HL-60/S4 treated with retinoic acid at 250 ng/mL for 4 days and 3 days (cell line): ENCODE results near the gene EMD.
"Not testable (repeated sequence)": the region's sequence is repeated elsewhere in the genome, so short reads cannot be mapped to it uniquely, and the experiment has no call there.

ENCODE experiments used
- in situ Hi-C: fragments of 300-500 bp; cut with MboI; formaldehyde crosslinking; loops from 2 replicates; pipeline ENCODE4 v1.7.0; 2022; ENCODE audit warnings: low sequenced_read_pairs

The EMD gene

DNA sequence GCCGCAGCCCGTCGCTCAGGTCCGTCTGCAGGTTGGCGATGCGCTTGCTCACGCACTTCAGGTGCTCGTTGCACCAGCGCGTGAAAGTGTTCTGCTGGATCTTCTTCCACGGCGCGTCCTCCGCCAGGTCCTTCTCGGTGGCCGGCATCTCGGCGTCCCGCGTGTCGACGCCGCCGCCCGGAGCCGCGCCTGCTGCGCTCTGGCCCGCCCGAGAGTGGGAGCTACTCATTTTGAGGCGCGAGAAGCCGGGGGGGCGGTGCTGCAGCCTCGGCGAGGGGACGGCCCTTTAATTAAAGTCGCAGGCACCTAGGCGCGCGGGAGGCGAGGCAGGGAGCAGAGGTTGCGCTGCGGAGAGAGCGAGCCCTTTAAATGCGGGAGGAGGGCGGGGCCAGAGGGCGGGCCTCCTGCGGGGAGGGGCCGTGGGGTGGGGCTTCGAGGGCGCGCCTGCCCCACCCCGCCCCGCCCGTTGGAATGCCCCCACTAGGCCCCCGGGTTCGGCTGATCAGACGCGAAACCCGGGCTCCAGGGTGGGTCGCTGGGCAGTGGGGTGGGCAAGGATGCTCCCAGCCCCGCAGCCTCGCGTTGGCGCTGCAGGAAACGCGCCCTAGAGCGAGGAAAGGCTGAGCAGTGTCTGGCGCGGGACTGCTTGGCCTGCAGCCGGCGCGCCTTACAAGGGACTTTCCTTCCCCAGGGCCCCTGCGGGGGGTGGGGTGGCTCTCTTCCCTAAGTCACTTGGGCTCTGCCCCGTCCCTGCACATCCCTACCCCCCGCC lies 7.9 kb upstream of the EMD start:
- in situ Hi-C loops: no loop called here

- in situ Hi-C loops: no loop called here
These were observed 7.2 kb upstream of the EMD start for GRCh38 chrX:154371789-154372300.

GRCh38 chrX:154372612-154373022 lies 6.5 kb upstream of the EMD start:
- in situ Hi-C loops: no loop called here

DNA sequence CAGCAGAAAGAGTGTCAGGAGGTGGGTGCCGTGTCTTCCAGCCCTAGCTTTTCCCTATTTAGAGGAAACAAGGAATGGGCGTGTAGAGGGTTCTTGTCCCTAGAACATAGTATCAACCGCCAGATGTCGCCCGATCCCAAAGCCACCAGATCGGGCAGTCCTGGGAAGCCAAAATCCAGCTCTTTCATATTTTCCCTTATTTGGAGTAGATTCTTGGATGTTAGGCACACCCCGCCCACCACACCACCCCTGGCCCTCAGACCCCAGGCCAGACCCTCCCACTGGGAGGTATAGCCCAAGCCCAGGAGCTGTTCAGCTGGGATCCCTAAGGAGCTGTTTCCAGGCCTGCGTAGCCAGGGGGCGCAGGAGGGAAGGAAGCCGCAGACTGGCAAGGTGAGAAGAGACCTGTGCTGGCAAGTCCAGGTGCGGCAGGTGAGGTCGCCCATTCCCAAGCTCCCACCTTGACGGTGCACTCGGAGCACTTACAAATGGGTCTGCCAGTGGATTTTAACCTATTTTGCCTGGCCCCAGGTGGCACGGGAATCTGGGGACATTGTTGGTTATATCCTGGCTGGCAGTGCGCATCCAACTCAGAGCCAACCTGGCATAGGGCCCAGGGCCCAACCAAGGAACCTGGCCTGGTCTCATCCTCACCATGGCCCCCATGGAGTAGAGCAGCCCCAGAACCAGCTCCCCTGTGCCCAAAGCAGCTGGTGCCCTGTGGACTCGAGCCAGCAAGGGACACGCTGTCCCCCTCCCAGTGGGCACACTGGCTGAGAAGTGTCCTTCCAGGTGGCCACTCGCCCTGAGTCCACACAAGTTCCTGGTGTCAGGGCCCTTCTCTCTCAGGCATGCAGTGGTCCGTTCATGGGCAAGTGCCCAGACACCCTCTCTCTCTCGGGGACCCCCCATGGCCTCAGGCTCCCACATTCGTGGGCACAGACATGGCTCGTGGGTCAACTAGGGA lies 5.5 kb upstream of the EMD start:
- in situ Hi-C loops: no loop called here

DNA sequence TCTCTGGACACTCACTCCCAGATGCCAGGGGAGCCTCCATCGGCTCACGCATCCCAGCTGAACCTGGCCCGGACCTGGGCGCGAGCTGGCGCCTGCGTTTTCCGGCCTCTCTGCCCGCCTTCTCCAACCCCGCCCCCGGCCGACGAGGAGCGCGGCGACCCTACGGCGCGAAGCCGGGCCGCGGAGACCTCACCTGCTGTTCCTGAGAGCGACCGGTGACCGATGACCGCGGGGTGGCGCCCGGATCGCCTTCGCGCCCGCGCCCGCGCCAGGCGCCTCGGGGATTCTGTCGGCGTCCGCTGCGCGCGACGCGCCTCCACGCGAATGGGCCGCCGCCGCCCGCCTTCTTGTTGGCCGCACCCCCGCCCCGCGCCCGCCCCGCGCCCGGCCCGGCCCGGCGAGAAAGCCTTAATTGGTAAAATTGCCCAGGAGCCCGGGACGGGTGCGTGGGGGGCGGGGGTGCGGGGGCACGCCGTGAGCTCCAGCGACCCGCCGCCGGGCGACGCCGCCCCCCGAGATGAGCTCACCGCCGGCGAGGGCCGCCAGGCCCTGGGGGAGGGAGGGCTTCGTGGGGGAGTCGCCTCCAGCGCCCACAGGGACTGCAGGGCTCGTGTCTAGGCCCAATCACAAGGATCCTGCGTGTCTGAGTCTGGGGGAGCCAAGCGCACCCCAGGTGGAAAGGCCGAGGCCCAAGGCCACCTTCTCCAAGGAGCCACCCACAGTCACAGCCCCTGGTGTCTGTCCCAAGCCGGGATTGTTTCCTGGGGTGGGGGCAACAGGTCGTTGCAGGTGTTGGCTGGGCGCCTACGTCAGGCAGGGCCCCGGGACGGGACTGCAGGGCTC lies 4.6 kb upstream of the EMD start, which contains the start of gene FLNA:
FLNA (minus strand) TSS at position 322 of the 843 bp plus-strand sequence. CDS start 3,389 bp downstream, outside the sequence.
- in situ Hi-C loops: no loop called here

- in situ Hi-C loops: no loop called here
These were observed 4.0 kb upstream of the EMD start for GRCh38 chrX:154375156-154375504.

DNA sequence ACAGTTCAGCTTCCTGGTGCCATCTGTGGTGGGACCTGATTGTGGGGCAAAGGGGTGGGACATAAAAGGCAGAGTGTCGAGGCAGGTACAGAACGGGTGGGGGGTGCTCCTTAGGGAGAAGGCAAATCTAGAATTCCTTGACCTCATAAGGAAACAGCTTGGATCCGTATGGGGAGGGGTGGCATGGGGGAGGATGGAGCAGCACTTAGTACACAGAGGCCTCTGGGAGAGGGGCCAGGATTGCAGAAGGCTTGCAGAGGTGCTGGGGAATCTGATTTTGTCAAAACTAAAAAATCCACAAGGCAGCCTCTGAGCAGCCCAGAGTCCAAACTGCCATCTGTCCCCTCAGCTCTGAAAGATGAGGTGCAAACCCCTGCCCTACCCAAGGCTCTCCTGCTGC lies 2.3 kb upstream of the EMD start:
- in situ Hi-C loops: no loop called here

GRCh38 chrX:154378059-154378798 lies 866 bp upstream of the EMD start:
- in situ Hi-C loops: no loop called here

- in situ Hi-C loops: no loop called here
These were observed 465 bp downstream of the EMD start for GRCh38 chrX:154379569-154379951.

GRCh38 chrX:154380153-154380552 lies 1.1 kb downstream of the EMD start:
- in situ Hi-C loops: no loop called here

DNA sequence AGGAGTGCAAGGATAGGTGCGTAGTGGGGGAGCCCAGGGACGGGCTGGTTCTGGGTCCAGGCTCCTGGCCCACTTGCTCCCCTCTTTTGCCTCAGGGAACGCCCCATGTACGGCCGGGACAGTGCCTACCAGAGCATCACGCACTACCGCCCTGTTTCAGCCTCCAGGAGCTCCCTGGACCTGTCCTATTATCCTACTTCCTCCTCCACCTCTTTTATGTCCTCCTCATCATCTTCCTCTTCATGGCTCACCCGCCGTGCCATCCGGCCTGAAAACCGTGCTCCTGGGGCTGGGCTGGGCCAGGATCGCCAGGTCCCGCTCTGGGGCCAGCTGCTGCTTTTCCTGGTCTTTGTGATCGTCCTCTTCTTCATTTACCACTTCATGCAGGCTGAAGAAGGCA lies 1.7 kb downstream of the EMD start:
- in situ Hi-C loops: no loop called here

- in situ Hi-C loops: no loop called here
These were observed 2.2 kb downstream of the EMD start for GRCh38 chrX:154381271-154381670.

DNA sequence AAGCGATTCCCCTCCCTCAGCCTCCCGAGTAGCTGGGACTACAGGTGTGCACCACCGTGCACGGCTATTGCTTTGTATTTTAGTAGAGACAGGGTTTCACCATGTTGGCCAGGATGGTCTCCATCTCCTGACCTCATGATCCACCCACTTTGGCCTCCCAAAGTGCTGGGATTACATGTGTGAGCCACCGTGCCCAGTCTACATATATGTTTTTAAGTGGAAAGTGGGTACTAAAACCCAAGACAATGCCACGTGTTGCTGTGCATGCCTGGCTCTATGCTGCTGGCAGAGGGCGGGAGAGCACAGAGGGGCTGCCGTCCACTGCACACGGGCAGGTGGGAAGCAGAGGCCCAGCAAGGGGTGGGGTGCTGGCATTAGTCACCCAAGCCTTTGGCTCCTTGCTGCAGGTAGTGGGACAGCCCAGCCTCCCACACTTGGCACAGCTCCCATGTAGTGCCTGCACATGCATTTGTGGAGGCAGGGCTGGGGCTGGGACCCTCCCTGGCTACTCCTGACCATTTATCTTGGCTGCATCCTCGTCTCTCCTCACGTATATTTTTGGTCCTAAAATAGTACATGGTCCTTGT lies 3.5 kb downstream of the EMD start:
- in situ Hi-C loops: no loop called here

DNA sequence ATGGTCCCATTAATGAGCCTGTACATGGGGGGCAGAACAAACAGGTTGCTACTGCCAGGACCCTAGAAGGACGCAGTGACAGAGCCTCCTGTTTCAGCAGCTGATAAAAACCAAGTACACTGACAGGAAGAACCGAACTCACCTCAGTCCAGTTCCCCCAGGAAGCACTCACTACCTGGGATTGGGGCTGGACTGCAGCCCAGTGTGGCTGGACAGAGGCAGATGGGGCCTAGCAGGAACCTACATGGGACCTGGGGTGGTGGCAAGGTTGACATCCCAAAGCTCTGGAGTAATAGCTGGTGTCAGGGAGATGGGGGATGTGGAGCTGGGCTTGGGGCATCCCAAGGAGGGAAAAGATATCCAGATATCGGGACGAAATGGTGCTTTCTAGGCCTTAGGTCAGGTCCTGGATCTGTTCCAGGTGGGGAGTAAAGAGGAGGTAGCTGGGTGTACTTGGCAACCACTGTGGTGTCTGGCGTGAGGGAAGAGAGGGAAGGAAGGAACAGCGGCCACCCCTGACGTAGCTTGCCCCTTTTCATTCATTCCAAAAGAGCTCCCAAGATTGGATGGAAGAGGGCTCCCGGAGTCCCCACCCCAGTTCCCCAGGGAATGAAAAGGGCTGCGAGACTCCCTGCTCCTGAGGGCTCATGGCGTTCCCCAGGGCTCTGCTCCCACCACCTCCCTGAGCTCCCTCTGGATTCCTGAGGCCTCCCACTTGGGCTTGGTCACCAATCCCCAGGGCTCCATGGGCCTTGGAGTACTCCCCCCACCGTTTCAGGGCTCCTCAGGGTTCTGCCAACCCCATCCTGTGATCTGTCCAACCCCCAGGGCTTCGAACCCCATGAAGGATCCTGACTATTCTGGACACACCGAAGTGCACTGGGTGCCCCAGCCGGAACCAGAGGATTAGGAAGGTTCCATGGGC lies 4.5 kb downstream of the EMD start:
- in situ Hi-C loops: no loop called here

GRCh38 chrX:154384284-154384892 lies 5.3 kb downstream of the EMD start:
- in situ Hi-C loops: no loop called here

GRCh38 chrX:154388094-154388493 lies 9.0 kb downstream of the EMD start:
- in situ Hi-C loops: not testable (repeated sequence)

DNA sequence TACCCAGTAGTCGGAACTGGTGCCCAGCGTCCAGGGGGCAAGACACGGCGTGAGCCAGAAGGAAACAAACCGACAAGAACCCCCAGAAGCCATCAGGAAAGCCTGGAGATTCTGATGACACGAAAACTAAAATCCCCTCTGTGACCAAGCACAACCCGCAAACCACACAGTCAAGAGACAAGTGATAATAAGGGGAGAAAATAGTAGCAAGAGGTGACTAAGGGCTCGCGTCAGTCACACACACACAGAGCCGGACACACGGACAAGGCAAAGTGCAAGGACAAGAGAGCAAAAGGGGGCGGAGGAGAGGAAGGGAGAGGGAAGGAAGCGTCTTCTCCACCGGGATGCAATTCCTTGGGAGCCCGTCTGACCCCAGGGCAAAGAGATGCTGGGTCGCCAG lies 9.6 kb downstream of the EMD start:
- in situ Hi-C loops: not testable (repeated sequence)
